SK-N-SH (cell line): ENCODE measurements around the gene HAVCR1. TPM values are rescaled to one million over a fixed set of nuclear protein-coding genes. Genes with fewer than 3 reads are reported as not detected.
"Not testable (repeated sequence)": the region's sequence is repeated elsewhere in the genome, so short reads cannot be mapped to it uniquely, and the experiment has no call there.

Source experiments
- CTCF ChIA-PET: fragments of 300-600, 350-600 bp; formaldehyde crosslinking; extraction: SDS; loops from one replicate; lab custom pipeline; 2021; lab: Yijun Ruan, JAX
- POLR2A ChIA-PET: fragments of 350-600 bp; sonication (Branson Sonifier 250); formaldehyde crosslinking; extraction: SDS; loops from one replicate; lab custom pipeline; 2020; ENCODE audit warnings: antibody characterized with exemption, inconsistent platforms; lab: Yijun Ruan, JAX
- DNase-seq: peaks from one replicate; pipeline ENCODE4 v3.0.0; 2012
- H2AFZ ChIP-seq: fragments of 200-600 bp; sonication (generic); 2 replicates; pipeline ENCODE4 v1.8.1; 2016; ENCODE audit warnings: antibody characterized with exemption, mild to moderate bottlenecking, low read depth
- H3F3A ChIP-seq: fragments of 200-600 bp; sonication (generic); replicated peaks from 2 replicates; pipeline ENCODE3; 2016; ENCODE audit warnings: antibody characterized with exemption, mild to moderate bottlenecking; ENCODE audit not compliant: insufficient read depth
- H3K27ac ChIP-seq, 2 experiments: fragments of 200-500 bp in 1 of 2; fragments of 200-600 bp in 1 of 2; sonication (Bioruptor generic) in 1 of 2; sonication (generic), shearing (Covaris generic) in 1 of 2; 2 replicates each; pipeline versions ENCODE4 v1.5.1 to v1.6.1; 2014 to 2016; ENCODE audit warnings: low read depth in 2 of 2, inconsistent platforms in 1 of 2, low read length in 1 of 2, mild to moderate bottlenecking in 1 of 2, mixed read lengths in 1 of 2
- H3K27me3 ChIP-seq: fragments of 200-600 bp; sonication (generic), shearing (Covaris generic); 2 replicates; pipeline ENCODE4 v1.6.1; 2016; ENCODE audit warnings: mixed run types; ENCODE audit not compliant: insufficient read depth
- H3K36me3 ChIP-seq, 2 experiments: fragments of 200-500 bp in 1 of 2; fragments of 200-600 bp in 1 of 2; sonication (Bioruptor generic) in 1 of 2; sonication (generic) in 1 of 2; replicated peaks in 1 of 2; 2 replicates each; pipeline versions ENCODE3 to v1.5.1; 2014 to 2016; ENCODE audit warnings: low read length in 1 of 2, mild to moderate bottlenecking in 1 of 2; ENCODE audit not compliant: insufficient read depth in 2 of 2, control insufficient read depth in 1 of 2
- H3K4me1 ChIP-seq, 2 experiments: fragments of 200-500 bp in 1 of 2; fragments of 200-600 bp in 1 of 2; sonication (Bioruptor generic) in 1 of 2; sonication (generic), shearing (Covaris generic) in 1 of 2; 2 replicates each; pipeline versions ENCODE4 v1.5.1 to v1.6.1; 2014 to 2016; ENCODE audit warnings: low read depth in 1 of 2, low read length in 1 of 2, mixed run types in 1 of 2; ENCODE audit not compliant: insufficient read depth in 2 of 2, control insufficient read depth in 1 of 2
- H3K4me2 ChIP-seq: fragments of 200-600 bp; sonication (generic), shearing (Covaris generic); 2 replicates; pipeline ENCODE4 v1.6.1; 2017; ENCODE audit warnings: mixed run types
- H3K4me3 ChIP-seq, 2 experiments: fragments of 200-500 bp in 1 of 2; fragments of 200-600 bp in 1 of 2; sonication (Bioruptor generic) in 1 of 2; sonication (generic), shearing (Covaris generic) in 1 of 2; 2 replicates each; pipeline versions ENCODE4 v1.5.1 to v1.8.1; 2014 to 2016; ENCODE audit warnings: low read depth in 2 of 2, inconsistent platforms in 1 of 2, low read length in 1 of 2, mild to moderate bottlenecking in 1 of 2, mixed read lengths in 1 of 2, moderate library complexity in 1 of 2
- H3K79me2 ChIP-seq: fragments of 200-600 bp; sonication (generic); 2 replicates; pipeline ENCODE4 v1.8.1; 2017; ENCODE audit warnings: mild to moderate bottlenecking; ENCODE audit not compliant: insufficient read depth
- H3K9ac ChIP-seq: fragments of 200-600 bp; sonication (generic); 2 replicates; pipeline ENCODE4 v1.6.1; 2017; ENCODE audit warnings: mixed run types
- H3K9me2 ChIP-seq: fragments of 200-600 bp; sonication (generic); 2 replicates; pipeline ENCODE4 v1.6.1; 2017; ENCODE audit warnings: mixed run types
- H3K9me3 ChIP-seq: fragments of 200-600 bp; sonication (generic); 2 replicates; pipeline ENCODE4 v1.6.1; 2017; ENCODE audit warnings: mixed run types, mild to moderate bottlenecking, moderate library complexity
- H4K20me1 ChIP-seq: fragments of 200-600 bp; sonication (generic); 2 replicates; pipeline ENCODE4 v1.6.1; 2017; ENCODE audit warnings: mild to moderate bottlenecking, mixed run types; ENCODE audit not compliant: insufficient read depth
- CHD2 ChIP-seq: fragments of 150-350 bp; IDR thresholded peaks from 2 replicates; pipeline ENCODE4 v1.6.1; 2018; ENCODE audit warnings: low read length; ENCODE audit not compliant: partially characterized antibody
- CTCF ChIP-seq: fragments of 200-600 bp; sonication (generic); IDR thresholded peaks from 2 replicates; pipeline ENCODE4 v1.6.1; 2017; ENCODE audit warnings: antibody characterized with exemption, mild to moderate bottlenecking, moderate library complexity
- EP300 ChIP-seq, 2 experiments: IDR thresholded peaks; 2 replicates each; pipeline versions ENCODE4 v1.4.0 to v1.6.1; 2012; ENCODE audit warnings: borderline replicate concordance in 1 of 2, low read depth in 1 of 2, low read length in 1 of 2
- EZH2phosphoT487 ChIP-seq: fragments of 200-600 bp; sonication (generic); IDR thresholded peaks from 2 replicates; pipeline ENCODE4 v1.6.1; 2017; ENCODE audit warnings: low read depth, mixed run types, mild to moderate bottlenecking, antibody characterized with exemption, moderate library complexity, borderline replicate concordance
- FOXJ3 ChIP-seq: sonication (generic); formaldehyde crosslinking; IDR thresholded peaks from 2 replicates; pipeline ENCODE4 v1.5.1; 2020; ENCODE audit warnings: mild to moderate bottlenecking, missing genetic modification reagents
- GABPA ChIP-seq: IDR thresholded peaks from 2 replicates; pipeline ENCODE4 v1.4.0; 2012; ENCODE audit warnings: low read depth, mild to moderate bottlenecking
- MEF2A ChIP-seq: IDR thresholded peaks from 2 replicates; pipeline ENCODE4 v1.4.0; 2012; ENCODE audit warnings: low read depth, borderline replicate concordance
- MXI1 ChIP-seq: IDR thresholded peaks from 2 replicates; pipeline ENCODE4 v1.6.1; 2012; ENCODE audit warnings: mild to moderate bottlenecking, low read depth, low read length, improper control_type of control experiment
- NFIC ChIP-seq: IDR thresholded peaks from 2 replicates; pipeline ENCODE4 v1.4.0; 2012; ENCODE audit warnings: borderline replicate concordance
- RAD21 ChIP-seq: IDR thresholded peaks from 2 replicates; pipeline ENCODE4 v1.6.1; 2012; ENCODE audit warnings: mild to moderate bottlenecking, low read length
- RXRA ChIP-seq: IDR thresholded peaks from 2 replicates; pipeline ENCODE4 v1.4.0; 2012; ENCODE audit warnings: low read depth, mild to moderate bottlenecking, borderline replicate concordance
- SIN3A ChIP-seq: IDR thresholded peaks from 2 replicates; pipeline ENCODE4 v1.6.1; 2012; ENCODE audit warnings: low read depth, mild to moderate bottlenecking, low read length, moderate library complexity, borderline replicate concordance
- SMC3 ChIP-seq: IDR thresholded peaks from 2 replicates; pipeline ENCODE4 v1.6.1; 2012; ENCODE audit warnings: low read depth, low read length, improper control_type of control experiment
- TAF1 ChIP-seq: IDR thresholded peaks from 2 replicates; pipeline ENCODE4 v1.6.1; 2012; ENCODE audit warnings: low read depth, mild to moderate bottlenecking, low read length, moderate library complexity, borderline replicate concordance
- USF1 ChIP-seq: IDR thresholded peaks from 2 replicates; pipeline ENCODE4 v1.4.0; 2012; ENCODE audit warnings: low read depth, borderline replicate concordance
- USF2 ChIP-seq: fragments of 150-350 bp; IDR thresholded peaks from 2 replicates; pipeline ENCODE4 v1.6.1; 2017; ENCODE audit warnings: antibody characterized with exemption, low read length, low read depth, borderline replicate concordance
- WGBS: methylation state at CpG from one replicate; pipeline ENCODE4 v1.1.6; 2017; ENCODE audit warnings: low lambda C conversion rate; 5-methylcytosine and 5-hydroxymethylcytosine counted together
- polyA plus RNA-seq, 3 experiments: library from polyadenylated mRNA; depleted of rRNA; stranded (reverse); fragments of >200 nt; gene quantifications; 2 replicates each; pipeline ENCODE4 v1.2.3, GENCODE V29; 2012

Gene HAVCR1
- polyA plus RNA-seq, 1 of the 3 experiments (the other 2 are of a cell fraction): not detected

- WGBS: 39% methylated on average over 5 of the region's 5 CpGs
- no peaks in the 10 kb centered on the region for H3K27me3 ChIP-seq
- no peaks in the 10 kb centered on the region for H3F3A ChIP-seq
- H3K4me1 ChIP-seq: no peaks in the 10 kb centered on the region
- no peak overlapping the region for H3K4me2 ChIP-seq
- no peak overlapping the region for H3K4me3 ChIP-seq
- H4K20me1 ChIP-seq: no peaks in the 10 kb centered on the region
- H3K9me3 ChIP-seq: no peaks in the 10 kb centered on the region
- H3K36me3 ChIP-seq: no peaks in the 10 kb centered on the region
- no peak overlapping the region for H2AFZ ChIP-seq
- no peak for DNase-seq
- CTCF ChIA-PET: no interaction called here
- POLR2A ChIA-PET: no interaction called here
- no peak overlapping the region for H3K9ac ChIP-seq
- H3K27ac ChIP-seq: no peak overlapping the region
- TF ChIP-seq GABPA: no peak
- no peak for TF ChIP-seq EP300 (IDR thresholded peaks at IDR 0.05; ENCODE audit: borderline replicate concordance in 1 of 2, low read depth in 1 of 2, low read length in 1 of 2)
- TF ChIP-seq RXRA: no peak
- TF ChIP-seq USF1: no peak
- TF ChIP-seq EZH2phosphoT487: no peak
- TF ChIP-seq USF2: no peak
- H3K79me2 ChIP-seq: no peaks in the 10 kb centered on the region
- H3K9me2 ChIP-seq: no peaks in the 10 kb centered on the region
Observed at GRCh38 chr5:157047898-157048297, 11.0 kb downstream of the HAVCR1 start.

DNA sequence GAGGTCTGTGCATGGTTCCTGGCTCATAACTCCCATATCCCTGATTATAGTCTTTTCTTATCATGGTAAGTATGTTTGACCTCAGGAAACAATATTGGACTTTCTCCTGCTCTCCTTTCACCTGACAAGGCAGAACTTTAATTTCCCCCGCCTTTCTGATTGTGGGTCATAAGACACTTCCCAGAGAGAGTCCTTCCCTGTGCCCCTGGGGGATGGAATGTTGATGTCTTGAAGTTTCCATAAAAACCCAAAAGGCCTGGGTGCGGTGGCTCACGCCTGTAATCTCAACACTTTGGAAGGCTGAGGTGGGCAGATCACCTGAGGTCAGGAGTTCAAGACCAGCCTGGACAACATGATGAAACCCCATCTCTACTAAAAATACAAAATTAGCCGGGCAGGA, 11.9 kb downstream of the HAVCR1 start:
- H3K79me2 ChIP-seq, H3K4me2 ChIP-seq, POLR2A ChIA-PET, CTCF ChIA-PET, H3F3A ChIP-seq, DNase-seq, H3K27me3 ChIP-seq, H2AFZ ChIP-seq, H3K27ac ChIP-seq, H4K20me1 ChIP-seq, H3K9me2 ChIP-seq, H3K36me3 ChIP-seq, H3K9ac ChIP-seq, H3K9me3 ChIP-seq, H3K4me3 ChIP-seq, H3K4me1 ChIP-seq: not testable (repeated sequence)
- WGBS: 26% methylated on average over 4 of the region's 4 CpGs

DNA sequence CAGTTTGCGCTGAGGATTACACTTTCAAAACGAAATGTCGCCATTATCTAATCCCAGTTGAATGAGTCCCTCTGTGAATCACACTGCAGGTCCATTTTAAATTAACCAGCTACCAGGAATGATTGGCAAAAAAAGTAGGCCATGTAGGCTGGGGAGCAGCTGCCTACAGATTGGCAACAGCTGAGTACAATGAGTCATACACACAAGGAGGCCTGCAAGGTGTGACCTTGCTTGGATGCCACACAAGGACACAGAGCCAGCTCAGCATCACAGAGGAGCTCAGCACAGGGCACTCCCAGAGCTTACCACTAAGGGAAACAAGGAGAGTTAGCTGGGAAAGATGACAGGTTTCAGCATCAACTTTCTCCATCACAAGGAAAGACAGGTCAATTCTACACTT, 12.9 kb downstream of the HAVCR1 start:
- POLR2A ChIA-PET: no interaction called here

More for the DNA sequence above, 12.9 kb downstream of the HAVCR1 start:
- Histone ChIP-seq H3K4me3 (no peak overlapping the region), H3K79me2 (no peaks in the 10 kb centered on the region), H3K27me3 (no peaks in the 10 kb centered on the region), H4K20me1 (no peaks in the 10 kb centered on the region), H2AFZ (no peak overlapping the region), H3K9ac (no peak overlapping the region), H3K9me3 (no peaks in the 10 kb centered on the region), H3K27ac (no peak overlapping the region), H3F3A (no peaks in the 10 kb centered on the region), H3K4me2 (no peak overlapping the region), H3K36me3 (no peaks in the 10 kb centered on the region), H3K4me1 (no peaks in the 10 kb centered on the region), H3K9me2 (no peaks in the 10 kb centered on the region)
- TF ChIP-seq RAD21 (no peak), MEF2A (no peak), NFIC (no peak), CTCF (no peak), SIN3A (no peak), MXI1 (no peak), TAF1 (no peak), CHD2 (no peak), SMC3 (no peak), FOXJ3 (no peak)
- WGBS: 67% methylated on average over 3 of the region's 3 CpGs
- no peak for DNase-seq
- CTCF ChIA-PET: interaction anchor here (1.1 kb wide), 1 partner anchor 20 kb away, joined by 3 read pairs; no protein-coding TSS in a partner anchor
